Measurements from ENCODE around the gene RDH5. TPM values are rescaled to one million over a fixed set of nuclear protein-coding genes. Genes with fewer than 3 reads are reported as not detected.

Gene RDH5
- total RNA-seq, 3 donors from 2014 or later (not counting 1 experiment from before 2014, with no cell fraction given), result 9.6 to 19.0 (median 10.1) TPM

- H3K4me1 ChIP-seq (ENCODE audit: control insufficient read depth, insufficient read depth, low read length), result peaks cover 65% of the 10 kb centered on the region
- Mint-ChIP-seq H3K9me3 (no peaks in the 10 kb centered on the region), H3K27me3 (ENCODE audit: low read depth in 2 of 2) (no peaks in the 10 kb centered on the region), H3K27ac (peak within 1 kb of the TSS; percentile 82 to 95), H3K36me3 (peaks cover 10% of the 10 kb centered on the region), H3K4me1 (peaks cover 43 to 66% of the 10 kb centered on the region in 2 donors), H3K4me3 (peak within 1 kb of the TSS; percentile 88)
- DNase-seq (peak; percentile 71), ATAC-seq (peak; percentile 66 to 78 (median 67))
- intact Hi-C loops (cut with micrococcal nuclease), result loop anchor here (5.0 kb wide), 1 partner anchor 203 kb away; the partner anchor contains the start of gene DGKA
- WGBS (ENCODE audit: insufficient coverage), result 0% methylated on average over 61 of the region's 61 CpGs
- H3K4me3 ChIP-seq (ENCODE audit: low read length), result peak within 1 kb of the TSS; percentile 83
- H3K9me3 ChIP-seq (ENCODE audit: control insufficient read depth, insufficient read depth, low read length), result no peaks in the 10 kb centered on the region
- no peaks in the 10 kb centered on the region for H3K27me3 ChIP-seq (ENCODE audit: control insufficient read depth, insufficient read depth, low read length)
- peaks cover 20% of the 10 kb centered on the region for H3K36me3 ChIP-seq (ENCODE audit: control insufficient read depth, insufficient read depth, low read length)
- H3K27ac ChIP-seq (ENCODE audit: low read length), result peak within 1 kb of the TSS; percentile 93
- TF ChIP-seq, protein P1, sequence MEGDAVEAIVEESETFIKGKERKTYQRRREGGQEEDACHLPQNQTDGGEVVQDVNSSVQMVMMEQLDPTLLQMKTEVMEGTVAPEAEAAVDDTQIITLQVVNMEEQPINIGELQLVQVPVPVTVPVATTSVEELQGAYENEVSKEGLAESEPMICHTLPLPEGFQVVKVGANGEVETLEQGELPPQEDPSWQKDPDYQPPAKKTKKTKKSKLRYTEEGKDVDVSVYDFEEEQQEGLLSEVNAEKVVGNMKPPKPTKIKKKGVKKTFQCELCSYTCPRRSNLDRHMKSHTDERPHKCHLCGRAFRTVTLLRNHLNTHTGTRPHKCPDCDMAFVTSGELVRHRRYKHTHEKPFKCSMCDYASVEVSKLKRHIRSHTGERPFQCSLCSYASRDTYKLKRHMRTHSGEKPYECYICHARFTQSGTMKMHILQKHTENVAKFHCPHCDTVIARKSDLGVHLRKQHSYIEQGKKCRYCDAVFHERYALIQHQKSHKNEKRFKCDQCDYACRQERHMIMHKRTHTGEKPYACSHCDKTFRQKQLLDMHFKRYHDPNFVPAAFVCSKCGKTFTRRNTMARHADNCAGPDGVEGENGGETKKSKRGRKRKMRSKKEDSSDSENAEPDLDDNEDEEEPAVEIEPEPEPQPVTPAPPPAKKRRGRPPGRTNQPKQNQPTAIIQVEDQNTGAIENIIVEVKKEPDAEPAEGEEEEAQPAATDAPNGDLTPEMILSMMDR (IDR thresholded peaks at IDR 0.05), result no peak
These were observed 9.0 kb downstream of the RDH5 start, which contains the start of gene CD63 for GRCh38 chr12:55728939-55729818. CD63 (minus strand) TSS chr12:55729009; CDS start chr12:55728341, 668 bp downstream.

DNA sequence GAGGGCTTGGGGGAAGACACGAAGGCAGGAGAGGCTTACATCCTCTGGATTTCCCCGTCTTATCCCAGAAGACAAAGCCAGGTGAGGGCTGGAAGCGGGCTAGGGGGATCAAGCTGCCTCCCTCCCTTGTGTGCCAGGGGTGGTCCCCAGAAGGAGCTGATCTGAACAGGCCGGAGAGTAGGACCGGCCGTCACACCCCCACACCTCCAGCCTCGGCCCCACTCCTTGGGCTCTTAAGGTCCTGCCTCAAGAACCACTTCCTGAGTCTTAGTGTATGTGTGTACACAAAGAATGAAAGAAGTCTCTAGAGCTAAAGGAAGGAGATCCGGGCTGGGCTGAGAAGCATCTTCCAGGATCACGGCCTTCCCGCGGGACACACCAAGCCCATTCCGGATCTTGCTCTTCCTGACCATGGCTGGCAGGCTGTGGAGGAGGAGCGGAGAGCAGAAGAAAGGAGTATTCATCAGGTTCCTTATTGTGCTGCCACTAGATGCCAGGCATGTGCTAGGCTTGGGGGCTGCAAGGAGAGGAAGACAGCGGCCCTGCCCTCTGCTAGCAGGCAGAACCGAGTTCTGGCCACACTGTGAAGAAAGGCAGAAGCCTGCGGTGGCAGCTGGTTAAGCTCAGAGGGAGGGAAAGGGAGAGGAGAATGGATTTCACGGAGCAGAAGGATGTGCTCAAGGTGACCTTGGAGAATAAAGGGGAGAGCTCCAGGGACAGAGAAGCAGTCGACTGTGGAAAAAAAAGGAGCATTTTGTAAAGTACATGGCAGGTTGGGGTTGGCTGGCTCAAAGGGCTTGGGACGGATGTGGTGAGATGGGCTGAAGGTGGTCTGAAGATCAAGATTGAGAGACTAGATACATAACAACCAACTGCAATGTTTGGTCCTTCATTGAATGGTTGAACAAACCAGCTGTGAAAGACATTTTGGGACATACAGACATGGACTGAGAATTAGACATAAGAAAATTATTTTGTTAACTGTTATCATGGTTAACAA lies 9.9 kb downstream of the RDH5 start:
- 1% methylated on average over 15 of the region's 19 CpGs for WGBS (ENCODE audit: insufficient coverage)
- Histone ChIP-seq H3K27me3 (ENCODE audit: control insufficient read depth, insufficient read depth, low read length) (no peaks in the 10 kb centered on the region), H3K4me3 (ENCODE audit: low read length) (peak overlapping the region; percentile 83), H3K27ac (ENCODE audit: low read length) (peak overlapping the region; percentile 93), H3K36me3 (ENCODE audit: control insufficient read depth, insufficient read depth, low read length) (peaks cover 16% of the 10 kb centered on the region), H3K9me3 (ENCODE audit: control insufficient read depth, insufficient read depth, low read length) (no peaks in the 10 kb centered on the region), H3K4me1 (ENCODE audit: control insufficient read depth, insufficient read depth, low read length) (peaks cover 56% of the 10 kb centered on the region)
- H3K36me3 Mint-ChIP-seq, result peaks cover 3% of the 10 kb centered on the region
- peak; percentile 47 to 65 for DNase-seq
- H3K27ac Mint-ChIP-seq, result peak overlapping the region; percentile 82 to 95
- H3K27me3 Mint-ChIP-seq (ENCODE audit: low read depth in 2 of 2), result no peaks in the 10 kb centered on the region
- H3K4me1 Mint-ChIP-seq, result peaks cover 34 to 59% of the 10 kb centered on the region in 2 donors
- peak; percentile 35 to 61 (median 60) for ATAC-seq
- no peaks in the 10 kb centered on the region for H3K9me3 Mint-ChIP-seq
- peak overlapping the region; percentile 83 for H3K4me3 Mint-ChIP-seq
- TF ChIP-seq, protein P1 (IDR thresholded peaks at IDR 0.05), result no peak
- intact Hi-C loops (cut with micrococcal nuclease), result loop anchor here (1.0 to 10.0 kb wide), 3 partner anchors 8 to 455 kb away; partner anchors contain the start of genes DGKA and SMARCC2

- H3K36me3 Mint-ChIP-seq, result no peaks in the 10 kb centered on the region
- ATAC-seq (no peak), DNase-seq (no peak)
- peaks cover 34 to 53% of the 10 kb centered on the region in 2 donors for H3K4me1 Mint-ChIP-seq
- Histone ChIP-seq H3K36me3 (ENCODE audit: control insufficient read depth, insufficient read depth, low read length) (no peaks in the 10 kb centered on the region), H3K27me3 (ENCODE audit: control insufficient read depth, insufficient read depth, low read length) (no peaks in the 10 kb centered on the region), H3K9me3 (ENCODE audit: control insufficient read depth, insufficient read depth, low read length) (no peaks in the 10 kb centered on the region), H3K4me1 (ENCODE audit: control insufficient read depth, insufficient read depth, low read length) (peaks cover 54% of the 10 kb centered on the region), H3K4me3 (ENCODE audit: low read length) (no peak overlapping the region), H3K27ac (ENCODE audit: low read length) (peak overlapping the region; percentile 1)
- no peaks in the 10 kb centered on the region for H3K9me3 Mint-ChIP-seq
- WGBS (ENCODE audit: insufficient coverage), result 93% methylated on average over 4 of the region's 4 CpGs
- H3K27me3 Mint-ChIP-seq (ENCODE audit: low read depth in 2 of 2), result no peaks in the 10 kb centered on the region
- peak overlapping the region in 1 of 2 donors; percentile 63 for H3K27ac Mint-ChIP-seq
- no peak overlapping the region for H3K4me3 Mint-ChIP-seq
- intact Hi-C loops (cut with micrococcal nuclease), result loop anchor here (10.0 kb wide), 1 partner anchor 453 kb away; the partner anchor contains the start of gene SMARCC2
- TF ChIP-seq, protein P1 (IDR thresholded peaks at IDR 0.05), result no peak
These were observed 12.1 kb downstream of the RDH5 start for GRCh38 chr12:55732288-55732687.
